Testis (tissue), 3 donors: ENCODE measurements around the gene CD163L1. TPM values are rescaled to one million over a fixed set of nuclear protein-coding genes. Genes with fewer than 3 reads are reported as not detected.

ENCODE experiments used
- DNase-seq: peaks from one replicate; pipeline ENCODE4 v3.0.0-alpha.2; 2019
- H3K27ac ChIP-seq, 2 donors: fragments of 200-600 bp; sonication (generic); one replicate each; pipeline ENCODE4 v1.5.1; 2019
- H3K27me3 ChIP-seq: fragments of 200-600 bp; sonication (generic); one replicate; pipeline ENCODE4 v1.5.1; 2019
- H3K36me3 ChIP-seq: fragments of 200-600 bp; sonication (generic); one replicate; pipeline ENCODE4 v1.5.1; 2017; ENCODE audit warnings: low read depth; ENCODE audit errors: missing control alignments
- H3K4me1 ChIP-seq: fragments of 200-600 bp; sonication (generic); one replicate; pipeline ENCODE4 v1.5.1; 2019
- H3K4me3 ChIP-seq, 2 donors: fragments of 200-600 bp; sonication (generic); one replicate each; pipeline ENCODE4 v1.5.1; 2017 to 2019
- H3K9me3 ChIP-seq: fragments of 200-600 bp; sonication (generic); one replicate; pipeline ENCODE4 v1.5.1; 2017
- POLR2A ChIP-seq: fragments of 450-650 bp; IDR thresholded peaks from one replicate; pipeline ENCODE4 v1.6.1; 2017; ENCODE audit warnings: antibody characterized with exemption, mild to moderate bottlenecking, moderate library complexity
- WGBS, 2 donors: methylation state at CpG; one replicate each; pipeline ENCODE4 v1.1.5; 2018; 5-methylcytosine and 5-hydroxymethylcytosine counted together
- intact Hi-C: fragments of 100-400 bp; cut with DNase I; formaldehyde crosslinking; loops from one replicate; pipeline ENCODE4 v1.15.1; 2023; ENCODE audit warnings: low total_unique reads
- polyA plus RNA-seq: library from polyadenylated mRNA; stranded (reverse); fragments of 350-450 nt; fragmentation: Illumina TruSeq; extraction: RNeasy Lipid Tissue Mini Kit (QIAGEN cat#74804); gene quantifications from one replicate; pipeline ENCODE4 v1.2.3, GENCODE V29; 2014; ENCODE audit warnings: low read depth, low replicate concordance; ENCODE audit not compliant: insufficient read depth
- total RNA-seq, 2 donors: library from RNA; depleted of rRNA; stranded (reverse); fragments of >200 nt; gene quantifications; one replicate each; pipeline ENCODE4 v1.2.3, GENCODE V29; 2016
- TF ChIP-seq, protein P1 (sequence below), 3 experiments: fragments of 450-650 bp in 2 of 3; fragments of 200-600 bp in 1 of 3; sonication (generic) in 1 of 3; IDR thresholded peaks; one replicate each; pipeline ENCODE4 v1.5.1; 2016 to 2019; ENCODE audit warnings: antibody characterized with exemption in 3 of 3, mild to moderate bottlenecking in 2 of 3, moderate library complexity in 1 of 3

The CD163L1 gene
- total and polyA plus RNA-seq, 3 donors from 2014 or later, result 8.8 to 24.6 (median 14.1) TPM

DNA sequence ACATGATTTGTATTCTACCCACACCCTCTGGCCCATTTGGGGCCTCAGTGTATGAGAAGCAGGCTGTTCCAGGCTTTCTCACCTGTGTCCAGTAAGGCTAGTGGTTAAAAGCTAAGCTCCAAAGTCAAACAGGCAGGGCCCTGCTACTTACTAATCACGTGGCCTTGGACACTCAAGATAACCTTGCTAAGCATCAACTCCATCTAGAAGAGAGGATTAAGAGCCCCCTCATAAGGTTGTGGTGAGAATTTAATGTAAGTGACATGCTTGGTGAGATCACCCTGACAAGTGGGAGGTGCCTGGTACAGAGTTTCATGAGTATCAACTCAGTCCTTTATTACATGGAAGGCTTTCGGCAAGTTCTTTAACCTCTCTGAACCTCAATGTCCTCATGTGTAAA lies 122.3 kb downstream of the CD163L1 start:
- no peaks in the 10 kb centered on the region for H3K27me3 ChIP-seq
- WGBS, 2 donors, result 75 to 82% methylated on average over 2 of the region's 2 CpGs
- intact Hi-C loops, result no loop called here
- no peak for TF ChIP-seq POLR2A
- TF ChIP-seq, protein P1, sequence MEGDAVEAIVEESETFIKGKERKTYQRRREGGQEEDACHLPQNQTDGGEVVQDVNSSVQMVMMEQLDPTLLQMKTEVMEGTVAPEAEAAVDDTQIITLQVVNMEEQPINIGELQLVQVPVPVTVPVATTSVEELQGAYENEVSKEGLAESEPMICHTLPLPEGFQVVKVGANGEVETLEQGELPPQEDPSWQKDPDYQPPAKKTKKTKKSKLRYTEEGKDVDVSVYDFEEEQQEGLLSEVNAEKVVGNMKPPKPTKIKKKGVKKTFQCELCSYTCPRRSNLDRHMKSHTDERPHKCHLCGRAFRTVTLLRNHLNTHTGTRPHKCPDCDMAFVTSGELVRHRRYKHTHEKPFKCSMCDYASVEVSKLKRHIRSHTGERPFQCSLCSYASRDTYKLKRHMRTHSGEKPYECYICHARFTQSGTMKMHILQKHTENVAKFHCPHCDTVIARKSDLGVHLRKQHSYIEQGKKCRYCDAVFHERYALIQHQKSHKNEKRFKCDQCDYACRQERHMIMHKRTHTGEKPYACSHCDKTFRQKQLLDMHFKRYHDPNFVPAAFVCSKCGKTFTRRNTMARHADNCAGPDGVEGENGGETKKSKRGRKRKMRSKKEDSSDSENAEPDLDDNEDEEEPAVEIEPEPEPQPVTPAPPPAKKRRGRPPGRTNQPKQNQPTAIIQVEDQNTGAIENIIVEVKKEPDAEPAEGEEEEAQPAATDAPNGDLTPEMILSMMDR (IDR thresholded peaks at IDR 0.05), result no peak
- DNase-seq, result no peak
- no peaks in the 10 kb centered on the region for H3K9me3 ChIP-seq
- no peaks in the 10 kb centered on the region for H3K4me1 ChIP-seq
- H3K4me3 ChIP-seq, result no peak overlapping the region
- H3K36me3 ChIP-seq, result no peaks in the 10 kb centered on the region
- no peak overlapping the region for H3K27ac ChIP-seq

DNA sequence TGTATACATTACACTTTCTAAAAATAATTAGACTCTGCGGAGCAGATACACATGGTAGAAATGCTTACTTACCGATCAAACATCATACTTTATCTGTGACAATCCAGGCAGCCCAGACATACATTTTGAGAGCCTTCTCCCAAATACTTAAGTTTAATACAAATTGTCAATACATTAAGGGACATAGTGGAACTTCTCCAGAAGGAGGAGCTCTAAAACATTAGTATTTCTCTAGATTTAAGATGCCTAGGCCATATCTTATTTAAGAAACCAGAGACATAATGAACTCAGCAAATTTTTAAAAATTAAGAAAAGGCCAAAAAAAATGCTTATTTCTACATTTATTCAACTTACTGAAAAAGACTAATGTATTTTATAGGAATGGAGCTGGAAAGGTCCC lies 124.0 kb downstream of the CD163L1 start:
- DNase-seq, result no peak
- 91 to 97% methylated on average over 2 of the region's 2 CpGs for WGBS, 2 donors
- TF ChIP-seq, protein P1 (IDR thresholded peaks at IDR 0.05), result no peak
- TF ChIP-seq POLR2A, result no peak
- H3K9me3 ChIP-seq, result no peaks in the 10 kb centered on the region
- no peaks in the 10 kb centered on the region for H3K4me1 ChIP-seq
- no peak overlapping the region for H3K27ac ChIP-seq
- H3K27me3 ChIP-seq, result no peaks in the 10 kb centered on the region
- H3K4me3 ChIP-seq, result no peak overlapping the region
- no peaks in the 10 kb centered on the region for H3K36me3 ChIP-seq
- intact Hi-C loops, result no loop called here

- Histone ChIP-seq H3K27me3 (no peaks in the 10 kb centered on the region), H3K9me3 (no peaks in the 10 kb centered on the region), H3K27ac (no peak overlapping the region), H3K36me3 (no peaks in the 10 kb centered on the region), H3K4me1 (no peaks in the 10 kb centered on the region), H3K4me3 (no peak overlapping the region)
- 81 to 84% methylated on average over 4 of the region's 4 CpGs for WGBS, 2 donors
- intact Hi-C loops, result no loop called here
- TF ChIP-seq POLR2A, result no peak
- TF ChIP-seq, protein P1 (IDR thresholded peaks at IDR 0.05), result no peak
- no peak for DNase-seq
Observed at GRCh38 chr12:7310070-7310469, 133.9 kb downstream of the CD163L1 start.

Other genes starting within 250 kb of the CD163L1 start
- gene ACSM4, start 140.1 kb downstream of the CD163L1 start, total RNA-seq, result 1 to 10 TPM in 1 of 2 donors, under 1 TPM in 1; 0.79 to 2.5 TPM
- gene ACSM4, start 140.1 kb downstream of the CD163L1 start, polyA plus RNA-seq, result 1.3 TPM
- 10 to 100 TPM; 34.4 to 67.5 TPM for gene CD163, start 59.6 kb upstream of the CD163L1 start, total RNA-seq
- gene CD163, start 59.6 kb upstream of the CD163L1 start, polyA plus RNA-seq, result 36.1 TPM
- under 1 TPM in 1 of 2 donors, not detected in 1; 0.37 TPM for gene APOBEC1, start 221.8 kb upstream of the CD163L1 start, total RNA-seq
- gene APOBEC1, start 221.8 kb upstream of the CD163L1 start, polyA plus RNA-seq, result not detected